Gastrocnemius medialis (tissue), 4 donors: Measurements from ENCODE around the gene DMBX1. TPM values are rescaled to one million over a fixed set of nuclear protein-coding genes. Genes with fewer than 3 reads are reported as not detected.
A peak's percentile ranks its signal among the peaks of the same experiment; 100 is the strongest.

Source experiments
- ATAC-seq, 2 donors: fragments of 150-250 bp; one replicate each; pipeline ENCODE4 v1.9.1; 2016
- DNase-seq, 2 donors: peaks; one replicate each; pipeline ENCODE4 v3.0.0-alpha.2; 2019
- H3K27ac ChIP-seq, 4 donors: fragments of 200-600 bp; sonication (generic); 1 replicate in 1 of 4; 2 replicates in 3 of 4; pipeline ENCODE4 v1.5.1; 2016 to 2018; ENCODE audit warnings: mild to moderate bottlenecking in 2 of 4, moderate library complexity in 1 of 4
- H3K27me3 ChIP-seq, 3 donors: fragments of 200-600 bp; sonication (generic) in 2 of 3; 1 replicate in 1 of 3; 2 replicates in 2 of 3; pipeline versions ENCODE4 v1.5.1 to v1.6.0; 2016 to 2019; ENCODE audit warnings: mild to moderate bottlenecking in 1 of 3, moderate library complexity in 1 of 3
- H3K36me3 ChIP-seq, 2 donors: fragments of 200-600 bp; sonication (generic) in 1 of 2; one replicate each; pipeline ENCODE4 v1.5.1; 2017 to 2018
- H3K4me1 ChIP-seq, 2 donors: fragments of 200-600 bp; sonication (generic) in 1 of 2; one replicate each; pipeline ENCODE4 v1.5.1; 2016 to 2017; ENCODE audit warnings: mild to moderate bottlenecking in 2 of 2
- H3K4me3 ChIP-seq, 4 donors: fragments of 200-600 bp; sonication (generic) in 3 of 4; 1 replicate in 1 of 4; 2 replicates in 3 of 4; pipeline ENCODE4 v1.5.1; 2016 to 2019; ENCODE audit warnings: mild to moderate bottlenecking in 2 of 4
- H3K9me3 ChIP-seq, 3 donors: fragments of 200-600 bp; sonication (generic) in 2 of 3; 1 replicate in 1 of 3; 2 replicates in 2 of 3; pipeline ENCODE4 v1.5.1; 2016 to 2019
- CTCF ChIP-seq, 5 experiments: fragments of 450-650 bp in 3 of 5; fragments of 200-600 bp in 2 of 5; sonication (generic) in 2 of 5; IDR thresholded peaks in 4 of 5; conservative IDR thresholded peaks in 1 of 5; 1 replicate in 4 of 5; 2 replicates in 1 of 5; pipeline ENCODE4 v1.5.1; 2016 to 2019; ENCODE audit warnings: antibody characterized with exemption in 5 of 5, mild to moderate bottlenecking in 3 of 5, moderate library complexity in 3 of 5
- POLR2A ChIP-seq, 2 donors: fragments of 450-650 bp; IDR thresholded peaks; one replicate each; pipeline ENCODE4 v1.6.1; 2017; ENCODE audit warnings: antibody characterized with exemption in 2 of 2, mild to moderate bottlenecking in 2 of 2, moderate library complexity in 2 of 2
- in situ Hi-C, 4 donors: fragments of 200-750 bp; cut with MboI; loops; one replicate each; pipeline versions ENCODE4 v1.15.0 to v1.8.0; 2017; ENCODE audit warnings: low sequenced_read_pairs in 4 of 4
- intact Hi-C: fragments of 100-400 bp; cut with DNase I; formaldehyde crosslinking; loops from one replicate; pipeline ENCODE4 v1.15.1; 2023; ENCODE audit warnings: low total_unique reads
- total RNA-seq, 4 donors: library from RNA; depleted of rRNA; stranded (reverse); fragments of >200 nt; gene quantifications; one replicate each; pipeline versions ENCODE4 v1.1.0 to v1.2.3, GENCODE V29; 2016

The DMBX1 gene
- total RNA-seq, 4 donors from 2014 or later: not detected

GRCh38 chr1:46525253-46525983 lies 35.8 kb downstream of the DMBX1 start:
- no peak overlapping the region for H3K4me3 ChIP-seq
- intact Hi-C loops (no loop called here), in situ Hi-C loops (loop anchor here (5.0 to 25.0 kb wide), 4 partner anchors 51 to 88 kb away; no protein-coding TSS in a partner anchor)
- H3K36me3 ChIP-seq: no peaks in the 10 kb centered on the region
- TF ChIP-seq POLR2A (IDR thresholded peaks at IDR 0.05) (no peak), CTCF (IDR thresholded peaks at IDR 0.05 in 4 of 5, conservative IDR thresholded peaks at IDR 0.05 in 1 of 5) (no peak)
- H3K27ac ChIP-seq: no peak overlapping the region
- no peak for DNase-seq
- H3K9me3 ChIP-seq: no peaks in the 10 kb centered on the region
- ATAC-seq: no peak
- no peaks in the 10 kb centered on the region for H3K4me1 ChIP-seq
- no peaks in the 10 kb centered on the region for H3K27me3 ChIP-seq

- in situ Hi-C loops (loop anchor here (5.0 to 25.0 kb wide), 4 partner anchors 51 to 89 kb away; no protein-coding TSS in a partner anchor), intact Hi-C loops (no loop called here)
- ATAC-seq (no peak), DNase-seq (no peak)
- no peaks in the 10 kb centered on the region for H3K36me3 ChIP-seq
- H3K27me3 ChIP-seq: no peaks in the 10 kb centered on the region
- no peaks in the 10 kb centered on the region for H3K4me1 ChIP-seq
- H3K9me3 ChIP-seq: no peaks in the 10 kb centered on the region
- H3K4me3 ChIP-seq: no peak overlapping the region
- TF ChIP-seq POLR2A (IDR thresholded peaks at IDR 0.05) (no peak), CTCF (IDR thresholded peaks at IDR 0.05 in 4 of 5, conservative IDR thresholded peaks at IDR 0.05 in 1 of 5) (no peak)
- no peak overlapping the region for H3K27ac ChIP-seq
These were observed 36.5 kb downstream of the DMBX1 start for GRCh38 chr1:46526013-46526690.

- ATAC-seq (no peak), DNase-seq (no peak)
- Histone ChIP-seq H3K4me1 (no peaks in the 10 kb centered on the region), H3K27ac (no peak overlapping the region), H3K4me3 (no peak overlapping the region), H3K36me3 (no peaks in the 10 kb centered on the region), H3K27me3 (no peaks in the 10 kb centered on the region), H3K9me3 (no peaks in the 10 kb centered on the region)
- in situ Hi-C loops (loop anchor here (5.0 to 25.0 kb wide), 4 partner anchors 52 to 89 kb away; no protein-coding TSS in a partner anchor), intact Hi-C loops (no loop called here)
- no peak for TF ChIP-seq POLR2A (IDR thresholded peaks at IDR 0.05)
- TF ChIP-seq CTCF (IDR thresholded peaks at IDR 0.05 in 4 of 5, conservative IDR thresholded peaks at IDR 0.05 in 1 of 5): no peak
These were observed 37.2 kb downstream of the DMBX1 start for GRCh38 chr1:46526691-46527291.

GRCh38 chr1:46527474-46528296 lies 38.0 kb downstream of the DMBX1 start:
- intact Hi-C loops: loop anchor here (1.0 kb wide), 3 partner anchors 50 to 121 kb away; no protein-coding TSS in a partner anchor
- TF ChIP-seq CTCF (IDR thresholded peaks at IDR 0.05 in 4 of 5, conservative IDR thresholded peaks at IDR 0.05 in 1 of 5) (peak; percentile 83 to 94 (median 89)), POLR2A (IDR thresholded peaks at IDR 0.05) (no peak)
- Histone ChIP-seq H3K4me1 (no peaks in the 10 kb centered on the region), H3K9me3 (no peaks in the 10 kb centered on the region), H3K27ac (no peak overlapping the region), H3K27me3 (no peaks in the 10 kb centered on the region), H3K36me3 (no peaks in the 10 kb centered on the region), H3K4me3 (no peak overlapping the region)
- in situ Hi-C loops: loop anchor here (5.0 to 25.0 kb wide), 4 partner anchors 53 to 90 kb away; no protein-coding TSS in a partner anchor
- ATAC-seq (peak; percentile 70 to 86), DNase-seq (peak; percentile 57 to 70)
